WTC11 (cell line): ENCODE results near the gene PGA3. TPM values are rescaled to one million over a fixed set of nuclear protein-coding genes. Genes with fewer than 3 reads are reported as not detected.

Source experiments
- ATAC-seq: fragments of 200-7000 bp; cut with Tn5 transposase; 2 replicates; pipeline ENCODE4 v1.10.0; 2021; ENCODE audit warnings: mild to moderate bottlenecking, moderate library complexity
- CTCF ChIA-PET: fragments of 300-600 bp; sonication (Branson Sonifier 250); formaldehyde crosslinking; loops from one replicate; lab custom pipeline; 2021; ENCODE audit warnings: antibody characterized with exemption; lab: Charles Lee
- POLR2A ChIA-PET: fragments of 350-600 bp; sonication (Branson Sonifier 250); formaldehyde crosslinking; loops from one replicate; lab custom pipeline; 2021; ENCODE audit warnings: antibody characterized with exemption; lab: Charles Lee
- DNase-seq: peaks from one replicate; pipeline ENCODE4 v3.0.0; 2021; ENCODE audit warnings: low spot score
- H3K27ac Mint-ChIP-seq: 2 replicates; pipeline ENCODE4 v1.8.0; 2021; ENCODE audit warnings: mixed read lengths
- H3K27me3 Mint-ChIP-seq: 2 replicates; pipeline ENCODE4 v1.8.0; 2021; ENCODE audit warnings: low read depth, mild to moderate bottlenecking, moderate library complexity, mixed read lengths
- H3K36me3 Mint-ChIP-seq: 2 replicates; pipeline ENCODE4 v1.8.0; 2021; ENCODE audit warnings: mixed read lengths
- H3K4me1 Mint-ChIP-seq: 2 replicates; pipeline ENCODE4 v1.8.0; 2022; ENCODE audit warnings: mixed read lengths
- H3K4me3 Mint-ChIP-seq: 2 replicates; pipeline ENCODE4 v1.8.0; 2021; ENCODE audit warnings: mild to moderate bottlenecking, moderate library complexity, mixed read lengths
- H3K9me3 Mint-ChIP-seq: 2 replicates; pipeline ENCODE4 v1.8.0; 2021; ENCODE audit warnings: mixed read lengths
- AFF4 ChIP-seq: sonication (generic); formaldehyde crosslinking; IDR thresholded peaks from 2 replicates; pipeline ENCODE4 v1.8.1; 2023; ENCODE audit warnings: mild to moderate bottlenecking, missing genetic modification reagents, borderline replicate concordance
- ATF3 ChIP-seq: sonication (generic); formaldehyde crosslinking; conservative IDR thresholded peaks from 2 replicates; pipeline ENCODE4 v1.8.1; 2022; ENCODE audit warnings: mild to moderate bottlenecking, missing genetic modification reagents
- CREB1 ChIP-seq: sonication (generic); formaldehyde crosslinking; IDR thresholded peaks from 2 replicates; pipeline ENCODE4 v1.8.0; 2023; ENCODE audit warnings: mild to moderate bottlenecking, missing genetic modification reagents
- EMX1 ChIP-seq: fragments of 250-450 bp; sonication (Bioruptor Pico); IDR thresholded peaks from 2 replicates; pipeline ENCODE4 v1.8.0; 2021; ENCODE audit warnings: mild to moderate bottlenecking
- ESRRA ChIP-seq: sonication (generic); formaldehyde crosslinking; IDR thresholded peaks from 2 replicates; pipeline ENCODE4 v1.8.1; 2022; ENCODE audit warnings: mild to moderate bottlenecking, missing genetic modification reagents, borderline replicate concordance
- ETV6 ChIP-seq: sonication (generic); formaldehyde crosslinking; IDR thresholded peaks from 2 replicates; pipeline ENCODE4 v1.8.1; 2022; ENCODE audit warnings: mild to moderate bottlenecking, missing genetic modification reagents
- GRHL2 ChIP-seq: fragments of 250-450 bp; sonication (Bioruptor Pico); IDR thresholded peaks from 2 replicates; pipeline ENCODE4 v1.8.0; 2022; ENCODE audit warnings: mild to moderate bottlenecking, moderate library complexity; ENCODE audit not compliant: insufficient replicate concordance, severe bottlenecking
- GTF2I ChIP-seq: fragments of 250-450 bp; sonication (Bioruptor Pico); conservative IDR thresholded peaks from 2 replicates; pipeline ENCODE4 v1.4.0; 2021; ENCODE audit warnings: mild to moderate bottlenecking
- IRF1 ChIP-seq: sonication (generic); formaldehyde crosslinking; IDR thresholded peaks from 2 replicates; pipeline ENCODE4 v1.8.0; 2023; ENCODE audit warnings: missing genetic modification reagents
- MXD4 ChIP-seq: fragments of 250-450 bp; sonication (Bioruptor Pico); IDR thresholded peaks from 2 replicates; pipeline ENCODE4 v1.8.0; 2021; ENCODE audit warnings: mild to moderate bottlenecking, moderate library complexity, borderline replicate concordance
- NR1H2 ChIP-seq: sonication (generic); formaldehyde crosslinking; IDR thresholded peaks from 2 replicates; pipeline ENCODE4 v1.9.0; 2021; ENCODE audit warnings: mild to moderate bottlenecking, moderate library complexity, missing genetic modification reagents
- RELA ChIP-seq: sonication (generic); formaldehyde crosslinking; IDR thresholded peaks from 2 replicates; pipeline ENCODE4 v1.8.1; 2022; ENCODE audit warnings: missing genetic modification reagents, mild to moderate bottlenecking, borderline replicate concordance
- SMAD3 ChIP-seq: sonication (generic); formaldehyde crosslinking; IDR thresholded peaks from 2 replicates; pipeline ENCODE4 v1.8.0; 2022; ENCODE audit warnings: missing genetic modification reagents, mild to moderate bottlenecking, borderline replicate concordance
- SOX15 ChIP-seq: fragments of 250-450 bp; sonication (Bioruptor Pico); IDR thresholded peaks from 2 replicates; pipeline ENCODE4 v1.9.0; 2021; ENCODE audit warnings: mild to moderate bottlenecking
- TCF7 ChIP-seq: sonication (generic); formaldehyde crosslinking; IDR thresholded peaks from 2 replicates; pipeline ENCODE4 v1.8.0; 2022; ENCODE audit warnings: mild to moderate bottlenecking, low read depth, missing genetic modification reagents, moderate library complexity
- TEAD4 ChIP-seq: sonication (generic); formaldehyde crosslinking; IDR thresholded peaks from 2 replicates; pipeline ENCODE4 v1.8.0; 2022; ENCODE audit warnings: mild to moderate bottlenecking, missing genetic modification reagents
- ZBTB21 ChIP-seq: sonication (generic); formaldehyde crosslinking; IDR thresholded peaks from 2 replicates; pipeline ENCODE4 v1.8.1; 2023; ENCODE audit warnings: mild to moderate bottlenecking, missing genetic modification reagents, borderline replicate concordance
- ZNF138 ChIP-seq: sonication (generic); formaldehyde crosslinking; conservative IDR thresholded peaks from 2 replicates; pipeline ENCODE4 v1.8.1; 2022; ENCODE audit warnings: mild to moderate bottlenecking, moderate library complexity, missing genetic modification reagents
- ZNF317 ChIP-seq: sonication (generic); formaldehyde crosslinking; IDR thresholded peaks from 2 replicates; pipeline ENCODE4 v1.8.1; 2023; ENCODE audit warnings: low read depth, mild to moderate bottlenecking, moderate library complexity, missing genetic modification reagents, borderline replicate concordance
- ZNF396 ChIP-seq: fragments of 250-450 bp; sonication (Bioruptor Pico); IDR thresholded peaks from 2 replicates; pipeline ENCODE4 v1.8.0; 2021; ENCODE audit warnings: mild to moderate bottlenecking, moderate library complexity, borderline replicate concordance
- ZNF671 ChIP-seq: fragments of 250-450 bp; sonication (Bioruptor Pico); IDR thresholded peaks from 2 replicates; pipeline ENCODE4 v1.8.0; 2021; ENCODE audit warnings: mild to moderate bottlenecking
- total RNA-seq: library from RNA; stranded (reverse); gene quantifications from 3 replicates; pipeline ENCODE4 v1.2.3, GENCODE V29; 2021
- TF ChIP-seq, protein P1 (sequence below): fragments of 250-450 bp; sonication (Bioruptor Pico); IDR thresholded peaks from 2 replicates; pipeline ENCODE4 v1.8.0; 2021; ENCODE audit warnings: mild to moderate bottlenecking
- TF ChIP-seq, protein P2 (sequence below): sonication (generic); formaldehyde crosslinking; IDR thresholded peaks from 2 replicates; pipeline ENCODE4 v1.8.0; 2023; ENCODE audit warnings: missing genetic modification reagents, mild to moderate bottlenecking, borderline replicate concordance

Gene PGA3
- total RNA-seq, 1 experiment from 2014 or later, result 0.20 TPM

DNA sequence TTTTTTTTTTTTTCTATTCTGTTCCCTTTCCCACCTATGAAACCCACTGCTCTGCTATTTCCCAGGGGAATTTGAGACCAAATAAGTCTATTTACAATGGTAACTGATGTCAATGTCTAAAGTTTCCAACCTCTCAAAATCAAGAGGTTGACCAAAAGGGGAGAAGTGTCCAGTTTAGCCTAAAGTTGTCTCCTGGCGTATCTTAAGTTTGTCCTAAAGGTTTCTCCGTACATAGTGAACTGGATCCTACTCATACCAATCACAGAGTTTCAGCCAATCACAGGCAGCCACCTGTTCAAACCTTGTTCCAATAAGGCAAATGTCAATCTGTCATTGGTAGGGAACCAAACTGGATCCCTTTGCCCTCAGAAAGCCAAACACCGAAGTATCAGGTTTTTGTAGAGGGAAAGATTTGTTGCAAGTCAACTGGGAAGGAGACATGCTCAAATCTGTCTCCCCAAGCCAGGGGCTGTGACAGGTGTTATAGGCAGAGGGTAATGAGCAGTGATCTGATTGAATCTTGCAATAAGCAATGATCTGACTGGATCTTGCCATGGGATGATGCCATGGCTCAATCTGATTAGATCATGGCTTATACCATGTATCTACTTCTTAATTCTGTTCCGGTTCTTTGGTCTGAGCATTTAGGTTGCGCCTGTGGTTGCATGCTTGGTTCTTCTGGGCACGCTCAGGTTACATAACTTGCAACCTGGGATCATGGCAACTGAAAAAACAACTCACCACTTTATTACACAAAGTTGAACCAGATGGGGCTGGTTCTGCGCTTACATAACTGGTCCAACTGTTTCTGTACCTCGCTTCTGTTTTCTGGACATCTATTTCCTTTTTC is 41.0 kb upstream of the PGA3 start:
- ChIA-PET POLR2A (no interaction called here), CTCF (no interaction called here)
- H3K9me3 Mint-ChIP-seq, result peaks cover under 1% of the 10 kb centered on the region; the same call in 1 of the 2 replicates
- peak overlapping the region; percentile 74 for H3K4me3 Mint-ChIP-seq
- H3K36me3 Mint-ChIP-seq, result peaks cover 6% of the 10 kb centered on the region; the same call in 1 of the 2 replicates
- ATAC-seq, result no peak
- TF ChIP-seq MXD4 (CRISPR knock-in tag) (no peak), GTF2I (CRISPR knock-in tag) (no peak), NR1H2 (no peak), ATF3 (CRISPR knock-in tag) (no peak), IRF1 (CRISPR knock-in tag) (no peak), ZNF317 (no peak), ZNF671 (CRISPR knock-in tag) (no peak), ZBTB21 (no peak), TEAD4 (CRISPR knock-in tag) (no peak), GRHL2 (CRISPR knock-in tag) (no peak), ETV6 (CRISPR knock-in tag) (no peak), TCF7 (no peak), CREB1 (CRISPR knock-in tag) (no peak), ZNF138 (CRISPR knock-in tag) (no peak), SMAD3 (CRISPR knock-in tag) (no peak), RELA (CRISPR knock-in tag) (no peak)
- TF ChIP-seq, protein P1, sequence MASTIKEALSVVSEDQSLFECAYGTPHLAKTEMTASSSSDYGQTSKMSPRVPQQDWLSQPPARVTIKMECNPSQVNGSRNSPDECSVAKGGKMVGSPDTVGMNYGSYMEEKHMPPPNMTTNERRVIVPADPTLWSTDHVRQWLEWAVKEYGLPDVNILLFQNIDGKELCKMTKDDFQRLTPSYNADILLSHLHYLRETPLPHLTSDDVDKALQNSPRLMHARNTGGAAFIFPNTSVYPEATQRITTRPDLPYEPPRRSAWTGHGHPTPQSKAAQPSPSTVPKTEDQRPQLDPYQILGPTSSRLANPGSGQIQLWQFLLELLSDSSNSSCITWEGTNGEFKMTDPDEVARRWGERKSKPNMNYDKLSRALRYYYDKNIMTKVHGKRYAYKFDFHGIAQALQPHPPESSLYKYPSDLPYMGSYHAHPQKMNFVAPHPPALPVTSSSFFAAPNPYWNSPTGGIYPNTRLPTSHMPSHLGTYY (CRISPR knock-in tag), result no peak
- TF ChIP-seq, protein P2, sequence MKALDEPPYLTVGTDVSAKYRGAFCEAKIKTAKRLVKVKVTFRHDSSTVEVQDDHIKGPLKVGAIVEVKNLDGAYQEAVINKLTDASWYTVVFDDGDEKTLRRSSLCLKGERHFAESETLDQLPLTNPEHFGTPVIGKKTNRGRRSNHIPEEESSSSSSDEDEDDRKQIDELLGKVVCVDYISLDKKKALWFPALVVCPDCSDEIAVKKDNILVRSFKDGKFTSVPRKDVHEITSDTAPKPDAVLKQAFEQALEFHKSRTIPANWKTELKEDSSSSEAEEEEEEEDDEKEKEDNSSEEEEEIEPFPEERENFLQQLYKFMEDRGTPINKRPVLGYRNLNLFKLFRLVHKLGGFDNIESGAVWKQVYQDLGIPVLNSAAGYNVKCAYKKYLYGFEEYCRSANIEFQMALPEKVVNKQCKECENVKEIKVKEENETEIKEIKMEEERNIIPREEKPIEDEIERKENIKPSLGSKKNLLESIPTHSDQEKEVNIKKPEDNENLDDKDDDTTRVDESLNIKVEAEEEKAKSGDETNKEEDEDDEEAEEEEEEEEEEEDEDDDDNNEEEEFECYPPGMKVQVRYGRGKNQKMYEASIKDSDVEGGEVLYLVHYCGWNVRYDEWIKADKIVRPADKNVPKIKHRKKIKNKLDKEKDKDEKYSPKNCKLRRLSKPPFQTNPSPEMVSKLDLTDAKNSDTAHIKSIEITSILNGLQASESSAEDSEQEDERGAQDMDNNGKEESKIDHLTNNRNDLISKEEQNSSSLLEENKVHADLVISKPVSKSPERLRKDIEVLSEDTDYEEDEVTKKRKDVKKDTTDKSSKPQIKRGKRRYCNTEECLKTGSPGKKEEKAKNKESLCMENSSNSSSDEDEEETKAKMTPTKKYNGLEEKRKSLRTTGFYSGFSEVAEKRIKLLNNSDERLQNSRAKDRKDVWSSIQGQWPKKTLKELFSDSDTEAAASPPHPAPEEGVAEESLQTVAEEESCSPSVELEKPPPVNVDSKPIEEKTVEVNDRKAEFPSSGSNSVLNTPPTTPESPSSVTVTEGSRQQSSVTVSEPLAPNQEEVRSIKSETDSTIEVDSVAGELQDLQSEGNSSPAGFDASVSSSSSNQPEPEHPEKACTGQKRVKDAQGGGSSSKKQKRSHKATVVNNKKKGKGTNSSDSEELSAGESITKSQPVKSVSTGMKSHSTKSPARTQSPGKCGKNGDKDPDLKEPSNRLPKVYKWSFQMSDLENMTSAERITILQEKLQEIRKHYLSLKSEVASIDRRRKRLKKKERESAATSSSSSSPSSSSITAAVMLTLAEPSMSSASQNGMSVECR, result no peak
- H3K27ac Mint-ChIP-seq, result peak overlapping the region; percentile 75
- peaks cover 1% of the 10 kb centered on the region; the same call in 1 of the 2 replicates for H3K27me3 Mint-ChIP-seq
- peaks cover 46% of the 10 kb centered on the region for H3K4me1 Mint-ChIP-seq
- DNase-seq, result no peak

- POLR2A ChIA-PET, result no interaction called here
- ATAC-seq (no peak), DNase-seq (no peak)
- peaks cover 43% of the 10 kb centered on the region for H3K4me1 Mint-ChIP-seq
- CTCF ChIA-PET, result interaction anchor here (0.6 kb wide), 1 partner anchor 263 kb away, joined by 3 read pairs; no protein-coding TSS in a partner anchor
- peaks cover 4% of the 10 kb centered on the region; the same call in 1 of the 2 replicates for H3K9me3 Mint-ChIP-seq
- peak overlapping the region; percentile 82; the same call in 1 of the 2 replicates for H3K27ac Mint-ChIP-seq
- peaks cover 3% of the 10 kb centered on the region; the same call in 1 of the 2 replicates for H3K36me3 Mint-ChIP-seq
- H3K27me3 Mint-ChIP-seq, result peaks cover 4% of the 10 kb centered on the region; the same call in 1 of the 2 replicates
- no peak overlapping the region for H3K4me3 Mint-ChIP-seq
- TF ChIP-seq SOX15 (CRISPR knock-in tag) (no peak), ZNF396 (CRISPR knock-in tag) (no peak), AFF4 (CRISPR knock-in tag) (no peak), ESRRA (CRISPR knock-in tag) (no peak), EMX1 (no peak), ZNF138 (CRISPR knock-in tag) (no peak)
Observed at GRCh38 chr11:61163021-61163420, 40.3 kb upstream of the PGA3 start.
